HepG2 (cell line): Measurements from ENCODE around the gene SUN1. TPM values are rescaled to one million over a fixed set of nuclear protein-coding genes. Genes with fewer than 3 reads are reported as not detected.

ENCODE experiments used
- ATAC-seq: fragments of 200-7000 bp; cut with Tn5 transposase; 3 replicates; pipeline ENCODE4 v1.9.1; 2020; ENCODE audit warnings: mild to moderate bottlenecking, moderate library complexity
- BruUV-seq: library from RNA; stranded (reverse); fragments of 400-500 nt; replicated peaks from 2 replicates; lab custom pipeline; 2021; lab: Mats Ljungman, UMichigan
- CTCF ChIA-PET: fragments of 300-600 bp; formaldehyde crosslinking; extraction: SDS; loops from one replicate; lab custom pipeline; 2021; ENCODE audit warnings: low total read pairs, inconsistent platforms, low intra/inter-chr PET ratio; lab: Yijun Ruan, JAX
- POLR2A ChIA-PET: fragments of 350-600 bp; sonication (Branson Sonifier 250); formaldehyde crosslinking; loops from one replicate; lab custom pipeline; 2020; ENCODE audit warnings: antibody characterized with exemption, inconsistent platforms; lab: Yijun Ruan, JAX
- DNase-seq: peaks from one replicate; pipeline ENCODE4 v3.0.0-alpha.2; 2015; ENCODE audit warnings: low spot score
- FAIRE-seq: peaks from 3 replicates; lab custom pipeline; 2011; peaks lifted over from hg19 to GRCh38; lab: Jason Lieb, UNC
- H2AFZ ChIP-seq: one replicate; pipeline ENCODE4 v1.6.1; 2011; ENCODE audit warnings: low read length, inconsistent platforms
- H3K27ac ChIP-seq: fragments of 300-600 bp; 3 replicates; pipeline ENCODE4 v1.8.0; 2011; ENCODE audit warnings: mixed run types, mild to moderate bottlenecking, mixed read lengths, low read length, inconsistent platforms; ENCODE audit not compliant: insufficient read depth; ENCODE audit errors: extremely low read length
- H3K27me3 ChIP-seq, 2 experiments: fragments of 200-600 bp in 1 of 2; 2 replicates in 1 of 2; 3 replicates in 1 of 2; pipeline versions ENCODE4 v1.6.0 to v1.8.0; 2011; ENCODE audit warnings: low read length in 2 of 2, mild to moderate bottlenecking in 2 of 2, moderate library complexity in 2 of 2, inconsistent platforms in 1 of 2; ENCODE audit not compliant: insufficient read depth in 2 of 2, control insufficient read depth in 1 of 2
- H3K36me3 ChIP-seq, 2 experiments: fragments of 200-600 bp in 1 of 2; replicated peaks in 1 of 2; 2 replicates in 1 of 2; 3 replicates in 1 of 2; pipeline versions ENCODE4 v1.5.1 to v1.8.0; 2011; ENCODE audit warnings: low read length in 2 of 2, inconsistent platforms in 1 of 2; ENCODE audit not compliant: insufficient read depth in 2 of 2, control insufficient read depth in 1 of 2
- H3K4me1 ChIP-seq: 2 replicates; pipeline ENCODE4 v1.5.1; 2012; ENCODE audit warnings: low read length, inconsistent platforms; ENCODE audit not compliant: insufficient read depth
- H3K4me2 ChIP-seq: 2 replicates; pipeline ENCODE4 v1.6.0; 2011; ENCODE audit warnings: low read depth, low read length, inconsistent platforms
- H3K4me3 ChIP-seq, 3 experiments: fragments of 200-600 bp in 1 of 3; sonication (generic), shearing (Covaris generic) in 1 of 3; replicated peaks in 1 of 3; 2 replicates each; pipeline ENCODE4 v1.5.1; 2011 to 2016; ENCODE audit warnings: low read length in 3 of 3, inconsistent platforms in 2 of 3, low read depth in 2 of 3, mild to moderate bottlenecking in 2 of 3, control low read depth in 1 of 3, mixed read lengths in 1 of 3; ENCODE audit not compliant: insufficient read depth in 1 of 3
- H3K79me2 ChIP-seq: one replicate; pipeline ENCODE4 v1.6.1; 2011; ENCODE audit warnings: low read length, inconsistent platforms; ENCODE audit not compliant: insufficient read depth
- H3K9ac ChIP-seq: 2 replicates; pipeline ENCODE4 v1.6.0; 2011; ENCODE audit warnings: mild to moderate bottlenecking, low read depth, low read length, inconsistent platforms; ENCODE audit not compliant: insufficient read depth
- H3K9me3 ChIP-seq: 2 replicates; pipeline ENCODE4 v1.5.1; 2012; ENCODE audit warnings: mild to moderate bottlenecking, low read length
- H4K20me1 ChIP-seq: 2 replicates; pipeline ENCODE4 v1.6.0; 2011; ENCODE audit warnings: inconsistent platforms, mild to moderate bottlenecking, low read length, moderate library complexity; ENCODE audit not compliant: insufficient read depth
- FOSL2 ChIP-seq: sonication (generic); formaldehyde crosslinking; IDR thresholded peaks from 2 replicates; pipeline ENCODE4 v1.4.0; 2020; ENCODE audit warnings: missing genetic modification reagents
- GZF1 ChIP-seq: sonication (generic); formaldehyde crosslinking; IDR thresholded peaks from 2 replicates; pipeline ENCODE4 v1.5.1; 2020; ENCODE audit warnings: mild to moderate bottlenecking, missing genetic modification reagents
- HHEX ChIP-seq: IDR thresholded peaks from 2 replicates; pipeline ENCODE4 v1.6.1; 2016; ENCODE audit warnings: control low read depth
- HMG20B ChIP-seq: conservative IDR thresholded peaks from 2 replicates; pipeline ENCODE4 v1.6.1; 2016; ENCODE audit warnings: missing genetic modification reagents, missing compliant biosample characterization
- KMT2A ChIP-seq: sonication (generic); formaldehyde crosslinking; IDR thresholded peaks from 2 replicates; pipeline ENCODE4 v1.4.0; 2020; ENCODE audit warnings: missing genetic modification reagents
- PRDM4 ChIP-seq: sonication (generic); formaldehyde crosslinking; IDR thresholded peaks from 2 replicates; pipeline ENCODE4 v1.9.0; 2021; ENCODE audit warnings: missing genetic modification reagents, borderline replicate concordance
- SKI ChIP-seq: fragments of 450-650 bp; IDR thresholded peaks from one replicate; pipeline ENCODE4 v1.6.1; 2018; ENCODE audit warnings: mild to moderate bottlenecking; ENCODE audit not compliant: partially characterized antibody
- SPEN ChIP-seq: sonication (generic); formaldehyde crosslinking; IDR thresholded peaks from 2 replicates; pipeline ENCODE4 v1.5.1; 2020; ENCODE audit warnings: low read depth, mild to moderate bottlenecking, missing genetic modification reagents
- STAT5B ChIP-seq: sonication (generic); formaldehyde crosslinking; IDR thresholded peaks from 2 replicates; pipeline ENCODE4 v1.4.0; 2020; ENCODE audit warnings: missing genetic modification reagents
- ZBTB7B ChIP-seq: sonication (generic); formaldehyde crosslinking; IDR thresholded peaks from 2 replicates; pipeline ENCODE4 v1.4.0; 2020; ENCODE audit warnings: missing genetic modification reagents
- ZKSCAN1 ChIP-seq: fragments of 150-350 bp; IDR thresholded peaks from 2 replicates; pipeline ENCODE4 v1.6.1; 2014; ENCODE audit warnings: low read length
- ZNF205 ChIP-seq: IDR thresholded peaks from 2 replicates; pipeline ENCODE4 v1.6.1; 2018; ENCODE audit warnings: missing biosample characterization, missing genetic modification reagents
- ZNF530 ChIP-seq: sonication (generic); formaldehyde crosslinking; IDR thresholded peaks from 2 replicates; pipeline ENCODE4 v1.5.0; 2020; ENCODE audit warnings: low read depth, mild to moderate bottlenecking, missing genetic modification reagents
- ZNF644 ChIP-seq: IDR thresholded peaks from 2 replicates; pipeline ENCODE4 v1.6.1; 2016; ENCODE audit warnings: low read depth
- WGBS: methylation state at CpG from one replicate; pipeline ENCODE4 v1.1.6; 2017; ENCODE audit warnings: low lambda C conversion rate; 5-methylcytosine and 5-hydroxymethylcytosine counted together
- in situ Hi-C: cut with HindIII; loops from 2 replicates; pipeline ENCODE4 v1.10.0; 2017; ENCODE audit warnings: low pct_unique_long_range_greater_than_20kb; ENCODE audit not compliant: extremely low pct_ligation_motif_present
- intact Hi-C: fragments of 100-400 bp; cut with micrococcal nuclease; formaldehyde crosslinking; loops from one replicate; pipeline ENCODE4 v1.10.0; 2022; ENCODE audit not compliant: unreplicated experiment
- polyA plus RNA-seq, 8 experiments: library from polyadenylated mRNA; depleted of rRNA in 3 of 8; stranded (reverse) in 7 of 8; unstranded in 1 of 8; fragments of >200 nt; fragmentation: Illumina TruSeq in 4 of 8; extraction: Trizol in 4 of 8; gene quantifications; 2 replicates each; pipeline versions ENCODE4 v1.2.1 to v1.2.3, GENCODE V29; 2011 to 2016; ENCODE audit warnings: low read depth in 4 of 8, missing spikeins in 1 of 8, mixed read lengths in 1 of 8; ENCODE audit not compliant: insufficient read depth in 1 of 8
- total RNA-seq, 5 experiments: library from RNA; depleted of rRNA; stranded (reverse); fragments of >200 nt; fragmentation: Illumina TruSeq; extraction: Trizol; gene quantifications; 2 replicates each; pipeline ENCODE4 v1.2.3, GENCODE V29; 2016; ENCODE audit warnings: low read depth in 1 of 5
- TF ChIP-seq, protein P1 (sequence below): sonication (generic); formaldehyde crosslinking; IDR thresholded peaks from 2 replicates; pipeline ENCODE4 v1.5.0; 2020; ENCODE audit warnings: mild to moderate bottlenecking, missing genetic modification reagents
- TF ChIP-seq, protein P2 (sequence below): sonication (generic); formaldehyde crosslinking; IDR thresholded peaks from 2 replicates; pipeline ENCODE4 v1.4.0; 2020; ENCODE audit warnings: missing genetic modification reagents
- TF ChIP-seq, protein P3 (sequence below), 2 experiments: sonication (generic) in 1 of 2; formaldehyde crosslinking in 1 of 2; IDR thresholded peaks; 2 replicates each; pipeline versions ENCODE4 v1.5.1 to v1.6.1; 2011 to 2020; ENCODE audit warnings: borderline replicate concordance in 1 of 2, low read depth in 1 of 2, low read length in 1 of 2, mild to moderate bottlenecking in 1 of 2, missing genetic modification reagents in 1 of 2, moderate library complexity in 1 of 2

The SUN1 gene
- total and polyA plus RNA-seq, 2 of the 13 experiments (the other 11 are each of a cell fraction or from before 2014, with no cell fraction given), result 47.0 to 126 TPM

DNA sequence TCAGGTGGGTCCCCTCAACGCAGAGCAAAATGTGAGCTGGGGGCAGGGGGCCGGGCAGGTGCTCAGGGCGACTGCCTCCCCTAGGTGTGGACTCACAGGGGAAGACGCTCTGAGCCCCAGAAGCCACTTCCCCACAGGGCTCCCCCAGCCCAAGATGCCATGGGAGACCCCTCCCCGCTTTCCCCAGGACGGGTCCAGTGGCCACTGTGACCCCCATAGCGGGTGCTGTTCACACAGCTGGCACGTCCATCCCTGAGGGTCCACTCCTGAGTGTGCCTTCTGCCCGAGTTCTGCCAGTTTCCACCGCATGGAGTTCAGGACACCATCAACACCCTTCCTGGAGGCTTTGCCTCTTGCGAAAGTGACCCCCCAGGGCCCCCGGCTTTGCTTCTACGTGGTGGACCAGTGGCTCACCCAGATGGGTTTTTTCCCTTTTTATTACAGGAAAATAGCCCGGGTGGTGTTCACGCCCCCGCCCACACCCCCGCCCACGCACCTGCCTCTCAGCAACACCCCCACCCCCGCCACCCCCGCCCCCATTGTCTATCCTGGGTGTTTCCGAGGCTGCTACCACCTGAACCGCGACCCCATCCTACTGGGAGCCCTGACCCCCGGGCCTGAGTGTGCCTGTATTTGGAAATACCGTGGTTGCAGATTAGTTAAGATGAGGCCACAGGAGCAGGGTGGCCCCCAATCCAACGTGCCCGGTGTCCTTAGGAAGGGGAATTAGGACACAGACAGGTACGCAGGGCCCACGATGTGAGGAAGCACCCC is 90.2 kb downstream of the SUN1 start:
- no peak for FAIRE-seq
- Histone ChIP-seq H3K9me3 (no peaks in the 10 kb centered on the region), H3K27me3 (no peaks in the 10 kb centered on the region), H3K36me3 (no peaks in the 10 kb centered on the region), H3K27ac (no peak overlapping the region), H3K9ac (no peak overlapping the region), H4K20me1 (no peaks in the 10 kb centered on the region), H3K4me3 (no peak overlapping the region), H3K79me2 (no peaks in the 10 kb centered on the region), H3K4me1 (peaks cover 39% of the 10 kb centered on the region), H3K4me2 (no peak overlapping the region), H2AFZ (no peak overlapping the region)
- CTCF ChIA-PET, result no interaction called here
- in situ Hi-C loops, result no loop called here
- intact Hi-C loops, result no loop called here
- no TSS peak for BruUV-seq
- no peak for ATAC-seq
- POLR2A ChIA-PET, result no interaction called here
- TF ChIP-seq, protein P1, sequence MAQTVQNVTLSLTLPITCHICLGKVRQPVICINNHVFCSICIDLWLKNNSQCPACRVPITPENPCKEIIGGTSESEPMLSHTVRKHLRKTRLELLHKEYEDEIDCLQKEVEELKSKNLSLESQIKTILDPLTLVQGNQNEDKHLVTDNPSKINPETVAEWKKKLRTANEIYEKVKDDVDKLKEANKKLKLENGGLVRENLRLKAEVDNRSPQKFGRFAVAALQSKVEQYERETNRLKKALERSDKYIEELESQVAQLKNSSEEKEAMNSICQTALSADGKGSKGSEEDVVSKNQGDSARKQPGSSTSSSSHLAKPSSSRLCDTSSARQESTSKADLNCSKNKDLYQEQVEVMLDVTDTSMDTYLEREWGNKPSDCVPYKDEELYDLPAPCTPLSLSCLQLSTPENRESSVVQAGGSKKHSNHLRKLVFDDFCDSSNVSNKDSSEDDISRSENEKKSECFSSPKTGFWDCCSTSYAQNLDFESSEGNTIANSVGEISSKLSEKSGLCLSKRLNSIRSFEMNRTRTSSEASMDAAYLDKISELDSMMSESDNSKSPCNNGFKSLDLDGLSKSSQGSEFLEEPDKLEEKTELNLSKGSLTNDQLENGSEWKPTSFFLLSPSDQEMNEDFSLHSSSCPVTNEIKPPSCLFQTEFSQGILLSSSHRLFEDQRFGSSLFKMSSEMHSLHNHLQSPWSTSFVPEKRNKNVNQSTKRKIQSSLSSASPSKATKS (CRISPR knock-in tag), result no peak
- TF ChIP-seq ZKSCAN1 (no peak), STAT5B (CRISPR knock-in tag) (no peak), HMG20B (CRISPR knock-in tag) (no peak), ZNF644 (CRISPR knock-in tag) (no peak), ZNF530 (CRISPR knock-in tag) (no peak), SPEN (CRISPR knock-in tag) (no peak), SKI (no peak), KMT2A (no peak), FOSL2 (CRISPR knock-in tag) (no peak), HHEX (CRISPR knock-in tag) (no peak), ZBTB7B (CRISPR knock-in tag) (no peak), GZF1 (CRISPR knock-in tag) (no peak), PRDM4 (no peak), ZNF205 (CRISPR knock-in tag) (no peak)
- TF ChIP-seq, protein P2, sequence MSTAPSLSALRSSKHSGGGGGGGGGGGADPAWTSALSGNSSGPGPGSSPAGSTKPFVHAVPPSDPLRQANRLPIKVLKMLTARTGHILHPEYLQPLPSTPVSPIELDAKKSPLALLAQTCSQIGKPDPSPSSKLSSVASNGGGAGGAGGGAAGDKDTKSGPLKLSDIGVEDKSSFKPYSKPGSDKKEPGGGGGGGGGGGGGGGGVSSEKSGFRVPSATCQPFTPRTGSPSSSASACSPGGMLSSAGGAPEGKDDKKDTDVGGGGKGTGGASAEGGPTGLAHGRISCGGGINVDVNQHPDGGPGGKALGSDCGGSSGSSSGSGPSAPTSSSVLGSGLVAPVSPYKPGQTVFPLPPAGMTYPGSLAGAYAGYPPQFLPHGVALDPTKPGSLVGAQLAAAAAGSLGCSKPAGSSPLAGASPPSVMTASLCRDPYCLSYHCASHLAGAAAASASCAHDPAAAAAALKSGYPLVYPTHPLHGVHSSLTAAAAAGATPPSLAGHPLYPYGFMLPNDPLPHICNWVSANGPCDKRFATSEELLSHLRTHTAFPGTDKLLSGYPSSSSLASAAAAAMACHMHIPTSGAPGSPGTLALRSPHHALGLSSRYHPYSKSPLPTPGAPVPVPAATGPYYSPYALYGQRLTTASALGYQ (CRISPR knock-in tag), result no peak
- TF ChIP-seq, protein P3, sequence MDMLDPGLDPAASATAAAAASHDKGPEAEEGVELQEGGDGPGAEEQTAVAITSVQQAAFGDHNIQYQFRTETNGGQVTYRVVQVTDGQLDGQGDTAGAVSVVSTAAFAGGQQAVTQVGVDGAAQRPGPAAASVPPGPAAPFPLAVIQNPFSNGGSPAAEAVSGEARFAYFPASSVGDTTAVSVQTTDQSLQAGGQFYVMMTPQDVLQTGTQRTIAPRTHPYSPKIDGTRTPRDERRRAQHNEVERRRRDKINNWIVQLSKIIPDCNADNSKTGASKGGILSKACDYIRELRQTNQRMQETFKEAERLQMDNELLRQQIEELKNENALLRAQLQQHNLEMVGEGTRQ (IDR thresholded peaks at IDR 0.05; ENCODE audit: low read depth, low read length), result no peak
- TF ChIP-seq, protein P3 (CRISPR knock-in tag; IDR thresholded peaks at IDR 0.05; ENCODE audit: borderline replicate concordance), result no peak
- WGBS, result 83% methylated on average over 23 of the region's 29 CpGs
- DNase-seq, result no peak
